Esophagus muscularis mucosa (tissue), 4 donors: Measurements from ENCODE around the gene DDX47. TPM values are rescaled to one million over a fixed set of nuclear protein-coding genes. Genes with fewer than 3 reads are reported as not detected.
"Not testable (repeated sequence)": the region's sequence is repeated elsewhere in the genome, so short reads cannot be mapped to it uniquely, and the experiment has no call there.

Experiments used
- DNase-seq: peaks from one replicate; pipeline ENCODE4 v3.0.0-alpha.2; 2017; ENCODE audit errors: extremely low spot score
- H3K27ac ChIP-seq, 4 donors: fragments of 200-600 bp; sonication (generic); replicated peaks in 1 of 4; 1 replicate in 3 of 4; 2 replicates in 1 of 4; pipeline ENCODE4 v1.5.1; 2016 to 2019; ENCODE audit warnings: mild to moderate bottlenecking in 1 of 4
- H3K27me3 ChIP-seq, 4 donors: fragments of 200-600 bp; sonication (generic); one replicate each; pipeline versions ENCODE4 v1.5.1 to v1.6.0; 2016 to 2019
- H3K36me3 ChIP-seq, 4 donors: fragments of 200-600 bp; sonication (generic); one replicate each; pipeline ENCODE4 v1.5.1; 2016 to 2019
- H3K4me1 ChIP-seq, 4 donors: fragments of 200-600 bp; sonication (generic); one replicate each; pipeline ENCODE4 v1.5.1; 2016 to 2019
- H3K4me3 ChIP-seq, 4 donors: fragments of 200-600 bp; sonication (generic); 1 replicate in 2 of 4; 2 replicates in 2 of 4; pipeline ENCODE4 v1.5.1; 2016 to 2019; ENCODE audit warnings: mild to moderate bottlenecking in 4 of 4, moderate library complexity in 1 of 4
- H3K9me3 ChIP-seq, 4 donors: fragments of 200-600 bp; sonication (generic); 1 replicate in 3 of 4; 2 replicates in 1 of 4; pipeline ENCODE4 v1.5.1; 2016 to 2019
- EP300 ChIP-seq: sonication (generic); formaldehyde crosslinking; IDR thresholded peaks from one replicate; pipeline ENCODE4 v1.6.1; 2017; ENCODE audit warnings: antibody characterized with exemption
- POLR2A ChIP-seq: fragments of 450-650 bp; IDR thresholded peaks from one replicate; pipeline ENCODE4 v1.6.1; 2017; ENCODE audit warnings: antibody characterized with exemption, moderate library complexity, mild to moderate bottlenecking, low read depth
- POLR2AphosphoS5 ChIP-seq, 2 donors: sonication (generic); formaldehyde crosslinking; IDR thresholded peaks; one replicate each; pipeline ENCODE4 v1.6.1; 2017; ENCODE audit warnings: antibody characterized with exemption in 2 of 2
- WGBS: methylation state at CpG from one replicate; pipeline ENCODE4 v1.1.5; 2018; 5-methylcytosine and 5-hydroxymethylcytosine counted together
- intact Hi-C: fragments of 100-400 bp; cut with DNase I; formaldehyde crosslinking; loops from one replicate; pipeline ENCODE4 v1.15.1; 2023
- total RNA-seq, 4 donors: library from RNA; depleted of rRNA; stranded (reverse); fragments of >200 nt; gene quantifications; one replicate each; pipeline versions ENCODE4 v1.1.0 to v1.2.1, GENCODE V29; 2016
- TF ChIP-seq, protein P1 (sequence below), 3 experiments: fragments of 200-600 bp in 2 of 3; fragments of 450-650 bp in 1 of 3; sonication (generic) in 2 of 3; IDR thresholded peaks; one replicate each; pipeline ENCODE4 v1.5.1; 2017 to 2019; ENCODE audit warnings: antibody characterized with exemption in 3 of 3, mild to moderate bottlenecking in 2 of 3, moderate library complexity in 1 of 3

Gene DDX47
- total RNA-seq, 4 donors from 2014 or later = 37.1 to 67.1 (median 53.9) TPM

DNA sequence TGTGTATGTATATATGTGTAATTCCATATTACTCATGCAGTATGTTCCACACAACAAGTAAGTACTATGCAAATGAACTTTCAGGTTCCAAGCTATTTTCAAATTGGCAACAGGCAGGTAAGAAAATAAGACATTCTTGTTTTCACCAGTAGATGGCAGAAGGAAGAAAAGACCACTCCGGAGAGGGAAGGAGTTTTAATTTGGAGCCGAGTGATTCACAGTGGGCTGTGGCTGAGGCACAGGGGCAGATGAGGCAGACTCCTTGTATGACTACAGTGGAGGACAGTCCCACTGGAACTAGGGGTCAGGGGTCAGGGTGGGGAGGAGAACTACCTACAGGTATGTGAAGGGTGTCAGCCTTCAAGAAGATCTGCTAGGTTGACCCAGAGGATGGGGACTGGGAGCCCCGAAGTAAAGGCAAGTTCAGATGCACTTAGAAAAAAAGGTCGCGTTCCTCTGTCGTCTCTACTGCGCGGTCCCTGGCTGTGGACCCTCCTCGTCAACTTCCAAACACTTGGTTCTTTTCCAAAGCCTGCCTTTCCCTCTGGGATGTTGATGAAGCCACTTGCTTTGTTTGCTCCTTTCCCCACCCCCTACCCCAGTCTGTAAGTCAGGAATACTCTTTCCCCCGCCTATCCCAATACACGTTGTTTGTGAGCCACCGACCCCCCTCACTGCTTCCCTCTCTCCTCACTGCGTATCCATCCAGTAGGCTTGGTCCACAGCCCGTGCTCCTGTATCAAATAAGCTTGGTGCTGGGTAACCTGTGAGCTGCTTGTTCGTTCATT is 24.1 kb downstream of the DDX47 start:
- intact Hi-C loops = loop anchor here (5.0 kb wide), 1 partner anchor 55 kb away; the partner anchor contains the start of gene GPRC5A
- no peak for DNase-seq

DNA sequence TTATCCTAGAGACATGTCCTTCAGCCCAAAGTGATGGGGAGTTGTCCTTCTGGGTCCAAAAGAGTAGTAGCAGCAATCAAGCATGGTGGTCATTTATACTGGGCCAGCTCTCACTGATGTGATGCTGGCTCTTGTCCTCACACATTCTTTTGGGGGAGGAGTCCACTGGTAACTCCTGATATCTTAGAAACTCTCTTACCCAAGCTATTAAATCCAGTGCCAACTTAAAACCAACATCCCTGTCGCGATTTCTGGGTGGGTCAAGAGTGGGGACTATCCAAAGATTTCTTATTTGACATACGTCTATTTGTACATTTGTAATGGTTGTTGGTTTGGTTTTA is 24.6 kb downstream of the DDX47 start:
- H3K4me1 ChIP-seq = peaks cover 0 to 6% (median 0%) of the 10 kb centered on the region in 4 donors
- no peaks in the 10 kb centered on the region for H3K27me3 ChIP-seq
- intact Hi-C loops = loop anchor here (5.0 kb wide), 1 partner anchor 55 kb away; the partner anchor contains the start of gene GPRC5A
- TF ChIP-seq POLR2AphosphoS5 (IDR thresholded peaks at IDR 0.05) (no peak), POLR2A (no peak), EP300 (no peak)
- TF ChIP-seq, protein P1, sequence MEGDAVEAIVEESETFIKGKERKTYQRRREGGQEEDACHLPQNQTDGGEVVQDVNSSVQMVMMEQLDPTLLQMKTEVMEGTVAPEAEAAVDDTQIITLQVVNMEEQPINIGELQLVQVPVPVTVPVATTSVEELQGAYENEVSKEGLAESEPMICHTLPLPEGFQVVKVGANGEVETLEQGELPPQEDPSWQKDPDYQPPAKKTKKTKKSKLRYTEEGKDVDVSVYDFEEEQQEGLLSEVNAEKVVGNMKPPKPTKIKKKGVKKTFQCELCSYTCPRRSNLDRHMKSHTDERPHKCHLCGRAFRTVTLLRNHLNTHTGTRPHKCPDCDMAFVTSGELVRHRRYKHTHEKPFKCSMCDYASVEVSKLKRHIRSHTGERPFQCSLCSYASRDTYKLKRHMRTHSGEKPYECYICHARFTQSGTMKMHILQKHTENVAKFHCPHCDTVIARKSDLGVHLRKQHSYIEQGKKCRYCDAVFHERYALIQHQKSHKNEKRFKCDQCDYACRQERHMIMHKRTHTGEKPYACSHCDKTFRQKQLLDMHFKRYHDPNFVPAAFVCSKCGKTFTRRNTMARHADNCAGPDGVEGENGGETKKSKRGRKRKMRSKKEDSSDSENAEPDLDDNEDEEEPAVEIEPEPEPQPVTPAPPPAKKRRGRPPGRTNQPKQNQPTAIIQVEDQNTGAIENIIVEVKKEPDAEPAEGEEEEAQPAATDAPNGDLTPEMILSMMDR (IDR thresholded peaks at IDR 0.05) = no peak
- no peak overlapping the region for H3K27ac ChIP-seq
- H3K4me3 ChIP-seq = no peak overlapping the region
- 98% methylated on average over 3 of the region's 3 CpGs for WGBS
- H3K9me3 ChIP-seq = no peaks in the 10 kb centered on the region
- H3K36me3 ChIP-seq = peaks cover 0 to 14% (median 14%) of the 10 kb centered on the region in 4 donors
- DNase-seq = no peak

More for the DNA sequence above, 24.1 kb downstream of the DDX47 start:
- Histone ChIP-seq H3K27ac (no peak overlapping the region), H3K27me3 (no peaks in the 10 kb centered on the region), H3K4me1 (peaks cover 0 to 6% (median 0%) of the 10 kb centered on the region in 4 donors), H3K36me3 (peaks cover 0 to 19% (median 19%) of the 10 kb centered on the region in 4 donors), H3K4me3 (no peak overlapping the region), H3K9me3 (no peaks in the 10 kb centered on the region)
- WGBS = 66% methylated on average over 15 of the region's 15 CpGs
- TF ChIP-seq EP300 = no peak
- TF ChIP-seq, protein P1 (IDR thresholded peaks at IDR 0.05) = peak; percentile 41 to 53 (median 45)
- no peak for TF ChIP-seq POLR2AphosphoS5 (IDR thresholded peaks at IDR 0.05)
- TF ChIP-seq POLR2A = no peak

DNA sequence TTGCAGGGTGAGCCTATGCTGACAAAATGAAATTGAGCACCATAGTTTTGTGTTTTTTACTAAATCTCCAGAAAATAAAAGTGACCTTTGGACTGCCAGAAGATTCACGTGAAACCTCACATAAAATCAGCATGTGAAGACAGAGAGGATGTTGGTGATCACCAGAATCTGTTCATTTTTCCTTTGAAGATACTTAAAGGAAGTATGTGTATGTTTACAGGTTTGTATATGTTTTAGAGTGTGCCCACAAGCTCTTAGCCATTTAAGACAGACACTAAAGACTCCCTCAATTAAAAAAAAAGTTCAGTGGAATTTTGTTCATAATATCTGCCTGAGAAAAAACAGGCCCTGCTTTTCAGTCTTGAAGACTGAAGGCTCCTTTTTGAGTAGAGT is 25.9 kb downstream of the DDX47 start:
- Histone ChIP-seq H3K36me3 (peaks cover 0 to 2% (median 1%) of the 10 kb centered on the region in 4 donors), H3K4me3 (no peak overlapping the region), H3K27me3 (no peaks in the 10 kb centered on the region), H3K4me1 (peaks cover 0 to 6% (median 0%) of the 10 kb centered on the region in 4 donors), H3K27ac (no peak overlapping the region), H3K9me3 (no peaks in the 10 kb centered on the region)
- TF ChIP-seq POLR2A (no peak), POLR2AphosphoS5 (IDR thresholded peaks at IDR 0.05) (no peak), EP300 (no peak)
- TF ChIP-seq, protein P1 (IDR thresholded peaks at IDR 0.05) = no peak
- no peak for DNase-seq
- WGBS = 90% methylated on average over 1 of the region's 1 CpG
- intact Hi-C loops = loop anchor here (5.0 kb wide), 1 partner anchor 53 kb away; the partner anchor contains the start of gene GPRC5A

DNA sequence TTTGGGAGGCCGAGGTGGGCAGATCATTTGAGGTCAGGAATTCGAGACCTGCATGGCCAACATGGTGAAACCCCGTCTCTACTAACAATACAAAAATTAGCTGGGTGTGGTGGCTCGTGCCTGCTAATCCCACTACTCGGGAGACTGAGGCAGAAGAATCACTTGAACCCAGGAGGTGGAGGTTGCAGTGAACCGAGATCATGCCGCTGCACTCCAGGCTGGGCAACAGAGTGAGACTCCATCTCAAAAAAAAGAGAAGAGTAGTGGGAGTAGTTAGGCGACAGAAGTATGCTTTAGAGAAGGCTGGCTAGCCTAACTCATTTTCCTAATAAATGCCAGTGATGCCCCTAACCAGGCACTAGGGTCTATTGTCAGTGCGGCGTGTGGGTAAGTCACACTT is 26.3 kb downstream of the DDX47 start:
- not testable (repeated sequence) for H3K4me3 ChIP-seq, H3K27ac ChIP-seq, H3K27me3 ChIP-seq, H3K9me3 ChIP-seq, H3K4me1 ChIP-seq, H3K36me3 ChIP-seq, DNase-seq
- WGBS = 97% methylated on average over 10 of the region's 10 CpGs
- intact Hi-C loops = loop anchor here (5.0 kb wide), 1 partner anchor 53 kb away; the partner anchor contains the start of gene GPRC5A

DNA sequence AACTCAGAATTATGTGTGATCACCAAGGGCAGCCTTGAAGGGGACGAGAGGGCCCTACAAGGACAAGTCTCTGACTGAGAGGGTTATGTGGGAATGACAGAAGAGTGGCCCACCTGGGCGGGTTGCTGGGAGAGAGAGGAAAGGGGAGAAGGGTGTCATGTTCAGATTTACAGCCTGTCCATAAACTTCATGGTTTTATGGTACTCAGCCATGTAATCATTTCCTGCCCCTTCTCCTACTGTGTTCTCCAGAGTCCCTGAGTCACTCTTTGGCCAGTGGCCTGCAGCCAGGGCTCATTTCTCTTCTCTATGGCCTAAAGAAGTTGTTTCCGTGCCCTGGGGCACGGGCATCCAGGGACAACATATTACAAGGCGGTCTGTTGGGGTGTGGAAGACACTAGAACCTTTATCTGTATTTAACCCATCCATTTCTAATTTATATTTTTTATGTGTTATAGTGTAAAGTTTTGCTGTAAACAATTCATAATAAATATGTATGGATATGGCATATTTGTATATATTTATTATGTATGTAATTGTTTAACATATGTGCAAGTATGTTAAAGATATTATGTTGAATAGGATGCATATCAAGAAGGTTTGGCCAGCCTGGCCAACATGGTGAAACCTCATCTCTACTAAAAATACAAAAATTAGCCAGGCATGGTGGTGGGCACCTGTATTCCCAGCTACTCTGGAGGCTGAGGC is 26.9 kb downstream of the DDX47 start:
- DNase-seq = no peak
- Histone ChIP-seq H3K27ac (no peak overlapping the region), H3K4me1 (peaks cover 0 to 6% (median 0%) of the 10 kb centered on the region in 4 donors), H3K36me3 (no peaks in the 10 kb centered on the region), H3K9me3 (no peaks in the 10 kb centered on the region), H3K4me3 (no peak overlapping the region), H3K27me3 (no peaks in the 10 kb centered on the region)
- WGBS = 80% methylated on average over 5 of the region's 5 CpGs
- intact Hi-C loops = loop anchor here (5.0 kb wide), 2 partner anchors 52 to 137 kb away; partner anchors contain the start of gene GPRC5A
- TF ChIP-seq, protein P1 (IDR thresholded peaks at IDR 0.05) = no peak
- TF ChIP-seq POLR2A (no peak), POLR2AphosphoS5 (IDR thresholded peaks at IDR 0.05) (no peak), EP300 (no peak)
